ENCODE measurements around the gene FBLL1. TPM values are rescaled to one million over a fixed set of nuclear protein-coding genes. Genes with fewer than 3 reads are reported as not detected.

The FBLL1 gene
- total RNA-seq, 4 donors from 2014 or later = 0.96 TPM; not detected in 3

- in situ Hi-C loops (cut with MboI; ENCODE audit: low pct_ligation_motif_present in 1 of 4, low pct_unique_long_range_greater_than_20kb in 1 of 4, low sequenced_read_pairs in 3 of 4) = no loop called here
- peak; percentile 64 to 82 (median 76) for TF ChIP-seq POLR2AphosphoS5 (IDR thresholded peaks at IDR 0.05)
- peak; percentile 78 for TF ChIP-seq POLR2A (IDR thresholded peaks at IDR 0.05)
- no peak for TF ChIP-seq EP300 (IDR thresholded peaks at IDR 0.05; ENCODE audit: low read depth)
- TF ChIP-seq CTCF (IDR thresholded peaks at IDR 0.05) = no peak
- 0 to 1% methylated on average over 10 to 40 of the region's 63 CpGs for WGBS, 2 donors (ENCODE audit: low coverage in 1 of 2)
- peaks cover 13 to 38% (median 28%) of the 10 kb centered on the region in 4 donors for H3K4me1 ChIP-seq
- H3K27ac ChIP-seq = peak within 1 kb of the TSS; percentile 97 to 99 (median 98)
- H3K27me3 ChIP-seq = no peaks in the 10 kb centered on the region
- DNase-seq = no peak
- peak within 1 kb of the TSS; percentile 78 to 92 (median 88) for H3K4me3 ChIP-seq
- intact Hi-C loops (cut with DNase I; ENCODE audit: low total_unique reads) = no loop called here
- no peaks in the 10 kb centered on the region for H3K9me3 ChIP-seq
- no peaks in the 10 kb centered on the region for H3K36me3 ChIP-seq
These were observed 49.7 kb downstream of the FBLL1 start, which contains the start of gene PANK3 for GRCh38 chr5:168578538-168579487. Gene PANK3 (minus strand): TSS chr5:168579368. CDS start chr5:168579283, 85 bp downstream.

- H3K27me3 ChIP-seq = no peaks in the 10 kb centered on the region
- H3K9me3 ChIP-seq = no peaks in the 10 kb centered on the region
- 2% methylated on average over 35 of the region's 52 CpGs; no CpG with 5 or more reads in 1 of the 2 donors for WGBS, 2 donors (ENCODE audit: low coverage in 1 of 2)
- H3K4me1 ChIP-seq = peaks cover 13 to 38% (median 28%) of the 10 kb centered on the region in 4 donors
- intact Hi-C loops (cut with DNase I; ENCODE audit: low total_unique reads) = loop anchor here (10.0 kb wide), 1 partner anchor 95 kb away; the partner anchor contains the start of gene RARS1
- H3K36me3 ChIP-seq = no peaks in the 10 kb centered on the region
- TF ChIP-seq CTCF (IDR thresholded peaks at IDR 0.05) (no peak), POLR2A (IDR thresholded peaks at IDR 0.05) (peak; percentile 91), POLR2AphosphoS5 (IDR thresholded peaks at IDR 0.05) (peak; percentile 92 to 96 (median 93)), EP300 (IDR thresholded peaks at IDR 0.05; ENCODE audit: low read depth) (no peak)
- peak overlapping the region; percentile 78 to 92 (median 88) for H3K4me3 ChIP-seq
- in situ Hi-C loops (cut with MboI; ENCODE audit: low pct_ligation_motif_present in 1 of 4, low pct_unique_long_range_greater_than_20kb in 1 of 4, low sequenced_read_pairs in 3 of 4) = no loop called here
- peak; percentile 98 for DNase-seq
- H3K27ac ChIP-seq = peak overlapping the region; percentile 97 to 99 (median 98)
These were observed 50.6 kb downstream of the FBLL1 start for GRCh38 chr5:168579488-168580226.

GRCh38 chr5:168580227-168580508 is 51.1 kb downstream of the FBLL1 start:
- TF ChIP-seq POLR2A (IDR thresholded peaks at IDR 0.05) (no peak), POLR2AphosphoS5 (IDR thresholded peaks at IDR 0.05) (no peak), CTCF (IDR thresholded peaks at IDR 0.05) (no peak), EP300 (IDR thresholded peaks at IDR 0.05; ENCODE audit: low read depth) (no peak)
- WGBS, 2 donors (ENCODE audit: low coverage in 1 of 2) = 37% methylated on average over 3 of the region's 3 CpGs; no CpG with 5 or more reads in 1 of the 2 donors
- DNase-seq = no peak
- intact Hi-C loops (cut with DNase I; ENCODE audit: low total_unique reads) = loop anchor here (10.0 kb wide), 1 partner anchor 95 kb away; the partner anchor contains the start of gene RARS1
- no peaks in the 10 kb centered on the region for H3K36me3 ChIP-seq
- in situ Hi-C loops (cut with MboI; ENCODE audit: low pct_ligation_motif_present in 1 of 4, low pct_unique_long_range_greater_than_20kb in 1 of 4, low sequenced_read_pairs in 3 of 4) = no loop called here
- H3K4me1 ChIP-seq = peaks cover 13 to 38% (median 27%) of the 10 kb centered on the region in 4 donors
- H3K27ac ChIP-seq = peak overlapping the region; percentile 97 to 99 (median 98)
- no peaks in the 10 kb centered on the region for H3K9me3 ChIP-seq
- peak overlapping the region; percentile 33 to 92 (median 88) for H3K4me3 ChIP-seq
- no peaks in the 10 kb centered on the region for H3K27me3 ChIP-seq

Small RNA genes within 50 kb of the gene (small RNA-seq; reads per million reads assigned to genes)
- gene MIR103A1 = 0.48 to 1.4 (median 0.76) reads per million in 4 donors

Other genes starting within 250 kb of the FBLL1 start
- gene WWC1, start 237.7 kb upstream of the FBLL1 start, total RNA-seq = 10 to 100 TPM; 10.1 to 34.8 (median 16.8) TPM
- 10 to 100 TPM in 3 of 4 donors, 1 to 10 TPM in 1; 6.6 to 66.8 (median 41.9) TPM for gene RARS1, start 42.8 kb upstream of the FBLL1 start, total RNA-seq
- 10 to 100 TPM; 48.6 to 93.8 (median 61.2) TPM for gene PANK3, start 50.1 kb downstream of the FBLL1 start, total RNA-seq